Astrocyte (in vitro differentiated cells and primary cell): Measurements from ENCODE around the gene PRELID3B.

Source experiments
- CTCF ChIP-seq: IDR thresholded peaks from 2 replicates; pipeline ENCODE4 v1.5.1; 2011; ENCODE audit warnings: low read depth, mild to moderate bottlenecking, inconsistent platforms, low read length, moderate library complexity; ENCODE audit not compliant: insufficient read depth
- EZH2 ChIP-seq: IDR thresholded peaks from 2 replicates; pipeline ENCODE4 v1.6.1; 2012; ENCODE audit warnings: mild to moderate bottlenecking, low read length, inconsistent platforms; ENCODE audit not compliant: insufficient read depth

DNA sequence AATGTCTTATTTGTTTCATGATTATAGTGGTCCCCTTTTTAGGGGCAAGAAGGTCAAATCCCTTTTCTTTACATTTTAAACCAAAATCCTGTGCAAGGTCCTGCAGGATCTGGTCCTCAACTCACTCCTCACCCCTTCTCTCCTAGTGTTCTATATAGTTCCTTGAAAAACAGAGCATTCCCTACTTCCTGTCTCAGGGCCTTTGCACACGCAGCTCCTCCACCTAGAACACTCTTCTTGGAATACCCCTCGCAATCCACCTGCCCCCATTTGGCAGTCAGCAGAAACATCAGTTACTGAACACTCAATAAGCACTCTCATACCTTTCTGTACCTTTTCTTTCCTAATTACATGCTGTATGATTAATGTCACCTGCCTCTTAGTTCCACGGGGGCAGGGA lies 7.2 kb downstream of the PRELID3B start:
- TF ChIP-seq CTCF = no peak
- TF ChIP-seq EZH2 = no peak
